Measurements from ENCODE around the gene HINFP. TPM values are rescaled to one million over a fixed set of nuclear protein-coding genes. Genes with fewer than 3 reads are reported as not detected.

HINFP gene
- total RNA-seq, 2 donors from 2014 or later = 13.4 to 34.7 TPM

- H3K27me3 ChIP-seq (replicated peaks; ENCODE audit: insufficient read depth) = no peaks in the 10 kb centered on the region
- no peak for TF ChIP-seq CTCF (IDR thresholded peaks at IDR 0.05)
- H3K27ac ChIP-seq = no peak overlapping the region
- H3K4me1 ChIP-seq (ENCODE audit: control insufficient read depth in 1 of 2, low read depth in 2 of 2) = peaks cover 8 to 16% of the 10 kb centered on the region in 2 donors
- DNase-seq (ENCODE audit: low spot score) (no peak), ATAC-seq (ENCODE audit: insufficient number of reproducible peaks, low FRiP score, low read depth) (no peak)
- H3K36me3 ChIP-seq = peaks cover 14% of the 10 kb centered on the region
- H3K4me3 ChIP-seq = no peak overlapping the region
- no peaks in the 10 kb centered on the region for H3K9me3 ChIP-seq
Measured at GRCh38 chr11:119118227-119118626, 3.2 kb upstream of the HINFP start.

- H3K27me3 ChIP-seq (replicated peaks; ENCODE audit: insufficient read depth) = no peaks in the 10 kb centered on the region
- peaks cover 8 to 16% of the 10 kb centered on the region in 2 donors for H3K4me1 ChIP-seq (ENCODE audit: control insufficient read depth in 1 of 2, low read depth in 2 of 2)
- H3K27ac ChIP-seq = no peak overlapping the region
- H3K9me3 ChIP-seq = no peaks in the 10 kb centered on the region
- no peak for TF ChIP-seq CTCF (IDR thresholded peaks at IDR 0.05)
- no peak overlapping the region for H3K4me3 ChIP-seq
- H3K36me3 ChIP-seq = peaks cover 9% of the 10 kb centered on the region
- DNase-seq (ENCODE audit: low spot score) (no peak), ATAC-seq (ENCODE audit: insufficient number of reproducible peaks, low FRiP score, low read depth) (no peak)
Measured at GRCh38 chr11:119118946-119119345, 2.4 kb upstream of the HINFP start.

DNA sequence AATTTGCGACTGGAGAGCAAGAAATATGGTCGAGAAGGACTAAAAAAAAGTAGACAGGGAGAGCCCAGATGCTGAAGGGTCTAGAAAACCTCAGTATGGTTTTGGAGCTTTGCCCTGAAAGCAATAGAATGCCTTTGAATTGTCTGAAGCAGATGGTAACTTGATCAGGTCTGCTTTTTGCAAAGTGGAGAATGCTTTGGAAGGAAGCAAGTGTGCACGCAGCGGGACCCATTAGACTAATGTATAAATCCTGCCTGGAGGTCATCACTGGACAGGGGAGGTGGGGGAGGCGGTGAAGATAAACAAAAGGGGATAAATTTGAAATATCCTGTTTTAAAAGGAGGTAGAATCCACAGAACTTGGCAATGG, 757 bp upstream of the HINFP start:
- DNase-seq (ENCODE audit: low spot score) = no peak
- peak overlapping the region; percentile 73 for H3K4me3 ChIP-seq
- ATAC-seq (ENCODE audit: insufficient number of reproducible peaks, low FRiP score, low read depth) = no peak
- H3K27me3 ChIP-seq (replicated peaks; ENCODE audit: insufficient read depth) = no peaks in the 10 kb centered on the region
- peak overlapping the region; percentile 25 to 61 for H3K27ac ChIP-seq
- peaks cover 8 to 16% of the 10 kb centered on the region in 2 donors for H3K4me1 ChIP-seq (ENCODE audit: control insufficient read depth in 1 of 2, low read depth in 2 of 2)
- no peaks in the 10 kb centered on the region for H3K9me3 ChIP-seq
- TF ChIP-seq CTCF (IDR thresholded peaks at IDR 0.05) = no peak
- H3K36me3 ChIP-seq = peaks cover 13% of the 10 kb centered on the region

- Histone ChIP-seq H3K36me3 (peaks cover 10% of the 10 kb centered on the region), H3K9me3 (no peaks in the 10 kb centered on the region), H3K4me3 (peak overlapping the region; percentile 73), H3K27me3 (replicated peaks; ENCODE audit: insufficient read depth) (no peaks in the 10 kb centered on the region), H3K4me1 (ENCODE audit: control insufficient read depth in 1 of 2, low read depth in 2 of 2) (peaks cover 8 to 16% of the 10 kb centered on the region in 2 donors), H3K27ac (peak overlapping the region in 1 of 2 donors; percentile 25)
- DNase-seq (ENCODE audit: low spot score) (no peak), ATAC-seq (ENCODE audit: insufficient number of reproducible peaks, low FRiP score, low read depth) (peak; percentile 6)
- no peak for TF ChIP-seq CTCF (IDR thresholded peaks at IDR 0.05)
Measured at GRCh38 chr11:119121811-119122124, 388 bp downstream of the HINFP start.

DNA sequence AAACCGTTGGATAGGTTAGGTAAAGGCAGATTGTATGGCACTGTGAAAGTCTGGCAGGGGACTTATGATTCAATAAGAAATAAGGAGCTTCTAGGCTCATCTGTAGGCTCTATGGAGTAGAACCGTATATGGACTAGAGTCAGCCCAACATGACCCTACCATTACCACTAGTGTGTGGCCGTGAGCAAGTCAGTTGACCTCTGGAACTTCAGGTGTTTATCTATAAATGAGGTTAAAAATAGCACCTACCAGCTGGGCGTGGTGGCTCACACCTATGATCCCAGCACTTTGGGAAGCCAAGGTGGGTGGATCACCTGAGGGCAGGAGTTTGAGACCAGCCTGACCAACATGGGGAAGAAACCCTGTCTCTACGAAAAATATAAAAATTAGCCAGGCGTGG, 4.4 kb downstream of the HINFP start:
- DNase-seq (ENCODE audit: low spot score) (no peak), ATAC-seq (ENCODE audit: insufficient number of reproducible peaks, low FRiP score, low read depth) (no peak)
- H3K27ac ChIP-seq = no peak overlapping the region
- H3K27me3 ChIP-seq (replicated peaks; ENCODE audit: insufficient read depth) = no peaks in the 10 kb centered on the region
- H3K36me3 ChIP-seq = peaks cover 23% of the 10 kb centered on the region
- no peak for TF ChIP-seq CTCF (IDR thresholded peaks at IDR 0.05)
- H3K9me3 ChIP-seq = no peaks in the 10 kb centered on the region
- H3K4me1 ChIP-seq (ENCODE audit: control insufficient read depth in 1 of 2, low read depth in 2 of 2) = peaks cover 8 to 12% of the 10 kb centered on the region in 2 donors
- no peak overlapping the region for H3K4me3 ChIP-seq

Data from thoracic aorta (tissue), 2 donors.